ENCODE data around the gene CCIN. TPM values are rescaled to one million over a fixed set of nuclear protein-coding genes. Genes with fewer than 3 reads are reported as not detected.

Gene CCIN
- total and polyA plus RNA-seq, 9 of the 15 experiments (the other 6 are each of a cell fraction or from before 2014, with no cell fraction given): not detected

DNA sequence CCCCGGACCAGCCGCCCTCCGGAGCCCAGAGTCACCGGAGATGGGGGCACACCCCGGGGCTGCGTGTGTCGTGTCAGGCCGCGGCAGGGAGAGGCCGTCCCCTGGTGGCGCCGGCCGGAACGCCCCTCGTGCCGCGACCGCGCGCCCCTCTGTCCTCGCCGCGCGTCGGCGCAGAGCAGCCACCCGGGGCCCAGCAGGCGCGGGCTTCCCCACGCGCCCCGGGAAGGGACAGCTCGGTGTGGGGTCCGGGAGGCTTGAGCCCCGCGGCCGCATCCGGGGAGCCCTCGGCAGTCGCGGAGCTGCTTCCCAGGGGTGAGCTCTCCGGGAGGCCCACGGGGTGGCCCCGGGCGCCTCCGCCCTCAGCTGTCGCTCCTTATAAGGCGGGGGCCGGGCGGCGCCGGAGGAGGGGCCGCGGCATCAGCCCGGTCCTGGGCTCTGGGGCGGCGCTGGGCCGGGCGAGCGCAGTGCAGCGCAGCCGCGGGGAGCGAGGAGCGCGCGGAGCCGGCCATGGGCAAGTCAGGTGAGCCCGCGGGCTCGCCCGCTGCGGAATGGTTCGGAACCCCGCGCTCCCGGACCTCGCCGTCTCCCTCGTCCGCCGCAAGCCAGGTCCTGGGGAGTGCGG, 32.8 kb upstream of the CCIN start, which contains the start of gene GLIPR2 (continued):
- TF ChIP-seq E2F8 (IDR thresholded peaks at IDR 0.05; ENCODE audit: low read depth, partially characterized antibody) (no peak), CBX5 (IDR thresholded peaks at IDR 0.05; ENCODE audit: borderline replicate concordance, low read depth) (no peak)

- ChIA-PET POLR2A (interaction anchor here (0.6 to 1.8 kb wide), 3 partner anchors 13 to 417 kb away, joined by 3 to 5 read pairs (median 3); no protein-coding TSS in a partner anchor), CTCF (ENCODE audit: low intra/inter-chr PET ratio) (no interaction called here)
- H4K20me1 ChIP-seq (replicated peaks; ENCODE audit: control insufficient read depth, insufficient read depth, low read length): no peaks in the 10 kb centered on the region; the same call in 1 of the 2 replicates
- H3K4me2 ChIP-seq (ENCODE audit: insufficient read depth, low read length): peak overlapping the region; percentile 57
- H3K27me3 ChIP-seq (ENCODE audit: control insufficient read depth in 2 of 2, insufficient read depth in 2 of 2, low read length in 2 of 2): no peaks in the 10 kb centered on the region
- peak overlapping the region; percentile 55 for H3K4me3 ChIP-seq
- BruUV-seq (replicated peaks): TSS peak; percentile 37
- FAIRE-seq (no peak), ATAC-seq (peak; percentile 41), DNase-seq (ENCODE audit: extremely low read depth in 1 of 4, low spot score in 3 of 4) (no peak)
- peak overlapping the region; percentile 84 for H2AFZ ChIP-seq (ENCODE audit: low read depth, low read length)
- intact Hi-C loops (cut with micrococcal nuclease): no loop called here
- H3K9me1 ChIP-seq (ENCODE audit: control insufficient read depth, insufficient read depth, low read length): no peaks in the 10 kb centered on the region
- 0% methylated on average over 3 of the region's 40 CpGs for WGBS (ENCODE audit: insufficient coverage, low coverage, missing lambda C conversion rate)
- peaks cover 4% of the 10 kb centered on the region; the same call in 1 of the 3 replicates for H3K79me2 ChIP-seq (ENCODE audit: control insufficient read depth, insufficient read depth, low read length)
- in situ Hi-C loops (cut with MboI): no loop called here
- no peaks in the 10 kb centered on the region for H3K9me3 ChIP-seq (replicated peaks; ENCODE audit: control insufficient read depth, insufficient read depth, low read depth, low read length)
- peak overlapping the region; percentile 61 to 89 for H3K9ac ChIP-seq (ENCODE audit: insufficient read depth in 1 of 2, low read depth in 2 of 2, low read length in 2 of 2)
- H3K36me3 ChIP-seq (ENCODE audit: control insufficient read depth, insufficient read depth, low read length): no peaks in the 10 kb centered on the region
- no peak overlapping the region; the same call in 2 of the 3 replicates for H3K27ac ChIP-seq (ENCODE audit: extremely low read depth, low read depth, low read length)
- H3K4me1 ChIP-seq (replicated peaks in 1 of 2; ENCODE audit: control insufficient read depth in 2 of 2, insufficient read depth in 2 of 2, low read length in 2 of 2): peaks cover 9 to 36% of the 10 kb centered on the region in 2 experiments; a peak in 4 of 5 replicates
- no peak for TF ChIP-seq NR2F6 (CRISPR knock-in tag; IDR thresholded peaks at IDR 0.05)
- TF ChIP-seq TAF1 (IDR thresholded peaks at IDR 0.05; ENCODE audit: control insufficient read depth, extremely low read depth, insufficient read depth, low read length, severe bottlenecking): peak; percentile 9
- TF ChIP-seq RBFOX2 (IDR thresholded peaks at IDR 0.05; ENCODE audit: low read depth, low read length): peak; percentile 60
- peak; percentile 75; the same call in 1 of the 2 replicates for TF ChIP-seq NFATC3 (IDR thresholded peaks at IDR 0.05)
- TF ChIP-seq RREB1 (CRISPR knock-in tag; IDR thresholded peaks at IDR 0.05): no peak
- TF ChIP-seq SIN3B (IDR thresholded peaks at IDR 0.05; ENCODE audit: low read depth): 0 out of 2 replicates have a peak, but pooled peaks have one; percentile 6
- TF ChIP-seq NRF1 (conservative IDR thresholded peaks at IDR 0.05 in 1 of 2, IDR thresholded peaks at IDR 0.05 in 1 of 2): peak in 1 of 2 experiments; percentile 31; a peak in 2 of 4 replicates
- peak; percentile 27; the same call in 1 of the 2 replicates for TF ChIP-seq ZBTB7A (IDR thresholded peaks at IDR 0.05; ENCODE audit: borderline replicate concordance, control insufficient read depth, low read depth, low read length)
- peak; percentile 28 for TF ChIP-seq PHF20 (IDR thresholded peaks at IDR 0.05; ENCODE audit: partially characterized antibody)
These were observed 32.2 kb upstream of the CCIN start for GRCh38 chr9:36136894-36137391.

Measured in K562 (cell line).